T-helper 22 cell (primary cell): Measurements from ENCODE around the gene ATP6V1B1.
"Not testable (repeated sequence)": the region's sequence is repeated elsewhere in the genome, so short reads cannot be mapped to it uniquely, and the experiment has no call there.

Experiments
- DNase-seq: peaks from one replicate; pipeline ENCODE4 v3.0.0-alpha.2; 2020; ENCODE audit warnings: low read depth

ATP6V1B1 gene

DNA sequence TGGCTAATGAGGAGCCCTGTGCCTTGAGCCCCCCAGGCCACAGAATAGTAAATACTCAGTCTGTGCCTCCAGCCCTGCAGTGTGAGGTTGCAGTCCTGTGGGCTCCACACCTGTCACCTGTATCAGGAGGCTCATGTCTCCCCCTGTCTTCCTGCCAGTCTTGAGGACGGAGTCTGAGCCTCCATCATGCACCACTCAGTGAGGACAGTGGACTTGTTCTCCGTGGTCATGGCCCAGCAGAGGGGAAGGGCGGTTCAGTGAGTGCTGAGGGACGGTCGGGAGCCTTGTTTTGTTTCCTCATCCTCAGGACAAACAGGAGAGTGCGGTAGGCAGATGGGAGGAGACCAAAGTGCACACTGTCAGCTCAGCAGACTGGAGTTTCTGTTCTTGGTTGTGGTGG, 76.1 kb downstream of the ATP6V1B1 start:
- DNase-seq = not testable (repeated sequence)
